Raji (cell line): ENCODE results near the gene NARS2.

Source experiments
- POLR2A ChIP-seq: IDR thresholded peaks from 2 replicates; pipeline ENCODE4 v1.6.1; 2011; ENCODE audit warnings: low read depth, low read length, control low read depth; ENCODE audit not compliant: insufficient read depth

Gene NARS2

DNA sequence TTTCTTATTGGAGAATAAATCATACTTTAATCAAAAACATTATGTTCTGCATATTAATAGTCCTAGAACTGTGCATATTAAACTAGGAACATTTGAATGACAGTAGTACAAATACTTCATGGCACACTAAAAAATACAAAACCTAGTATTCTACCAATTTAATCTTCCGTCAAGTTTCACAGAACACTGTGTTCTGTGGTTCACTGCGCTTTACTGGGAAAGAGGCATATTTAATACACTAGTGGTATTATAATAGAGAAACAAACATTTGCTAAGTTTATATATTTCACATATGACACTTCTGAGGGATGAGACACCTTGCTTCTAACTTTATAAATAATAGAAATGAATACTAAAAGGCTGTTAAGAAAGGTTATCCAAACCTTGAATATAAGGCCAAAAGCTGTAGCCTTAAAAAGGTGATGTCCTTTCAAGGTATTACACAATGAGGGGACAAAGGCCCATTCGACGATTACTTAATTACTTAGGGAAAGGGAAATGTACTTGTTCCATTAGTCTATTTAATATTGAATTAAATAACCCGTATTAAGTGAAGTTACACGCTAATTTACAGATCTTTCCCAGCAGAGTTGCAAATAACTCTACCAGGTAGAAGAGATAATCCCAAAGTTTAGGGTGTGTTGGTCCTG lies 48.0 kb downstream of the NARS2 start:
- no peak for TF ChIP-seq POLR2A

- no peak for TF ChIP-seq POLR2A
Measured at GRCh38 chr11:78525720-78526119, 48.9 kb downstream of the NARS2 start.

- TF ChIP-seq POLR2A, result no peak
Measured at GRCh38 chr11:78520230-78520629, 54.4 kb downstream of the NARS2 start.

- TF ChIP-seq POLR2A, result no peak
Measured at GRCh38 chr11:78516281-78516680, 58.4 kb downstream of the NARS2 start.

GRCh38 chr11:78514922-78515502 lies 59.7 kb downstream of the NARS2 start:
- no peak for TF ChIP-seq POLR2A

DNA sequence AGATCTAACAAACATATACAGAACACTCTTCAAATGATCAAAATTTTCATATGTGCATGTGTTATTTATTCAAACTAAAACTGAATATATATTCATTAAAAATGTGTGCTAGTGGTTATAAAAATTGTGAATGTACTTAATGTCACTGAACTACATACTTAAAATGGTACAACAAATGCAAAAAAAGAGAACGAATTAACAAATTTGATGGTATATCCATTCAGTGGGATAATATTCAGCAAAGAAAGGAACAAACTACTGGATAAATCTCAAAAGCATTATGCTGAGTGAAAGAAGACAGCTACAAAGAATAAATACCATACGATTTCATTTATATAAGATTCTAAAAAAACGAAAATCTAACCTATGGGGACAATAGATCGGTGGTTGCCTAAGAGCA lies 64.1 kb downstream of the NARS2 start:
- TF ChIP-seq POLR2A, result no peak

DNA sequence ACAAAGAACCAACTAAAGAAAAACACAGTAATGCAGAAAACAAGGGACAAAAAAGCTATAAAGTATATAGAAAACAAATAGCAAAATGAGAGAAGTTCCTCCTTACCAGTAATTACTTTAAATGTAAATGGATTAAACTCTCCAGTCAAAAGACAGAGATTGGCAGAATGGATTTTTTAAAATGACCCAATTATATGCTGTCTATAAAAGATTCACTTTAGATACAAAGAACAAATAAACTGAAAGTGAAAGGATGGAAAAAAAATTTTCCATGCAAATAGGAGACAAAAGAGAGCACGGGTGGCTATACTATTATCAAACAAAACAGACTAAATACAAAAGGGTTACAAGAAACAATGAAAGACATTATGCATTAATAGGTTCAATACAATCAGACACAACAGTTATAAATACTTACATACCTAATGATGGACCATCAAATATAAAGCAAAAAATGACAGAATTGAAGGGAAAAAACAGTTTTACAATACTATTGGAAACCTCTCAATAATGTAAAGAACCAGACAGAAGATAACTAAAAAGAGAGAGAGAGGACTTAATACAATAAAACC lies 64.6 kb downstream of the NARS2 start:
- TF ChIP-seq POLR2A, result no peak

GRCh38 chr11:78504708-78505107 lies 70.0 kb downstream of the NARS2 start:
- no peak for TF ChIP-seq POLR2A

GRCh38 chr11:78504181-78504580 lies 70.5 kb downstream of the NARS2 start:
- no peak for TF ChIP-seq POLR2A

DNA sequence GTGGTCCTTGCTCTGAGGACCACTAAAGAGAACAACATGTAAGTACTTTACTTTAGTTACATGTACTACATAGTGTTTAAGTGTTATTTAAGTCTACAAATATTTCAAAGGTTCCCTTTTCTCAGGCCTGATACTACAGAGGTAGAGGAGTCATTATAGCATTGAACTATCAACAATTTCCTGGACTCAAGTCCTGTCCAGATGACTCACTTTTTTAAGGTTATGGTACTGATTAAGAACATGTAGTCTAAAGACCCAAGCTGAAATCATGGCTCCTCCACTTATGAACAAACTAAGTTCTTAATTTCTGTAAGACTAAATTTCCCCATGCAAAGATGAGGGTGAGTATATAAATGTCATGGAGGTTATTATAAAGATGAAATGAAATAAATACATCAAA lies 74.7 kb downstream of the NARS2 start:
- TF ChIP-seq POLR2A, result no peak

GRCh38 chr11:78497293-78497692 lies 77.4 kb downstream of the NARS2 start:
- TF ChIP-seq POLR2A, result no peak

GRCh38 chr11:78493413-78493975 lies 81.2 kb downstream of the NARS2 start:
- no peak for TF ChIP-seq POLR2A

DNA sequence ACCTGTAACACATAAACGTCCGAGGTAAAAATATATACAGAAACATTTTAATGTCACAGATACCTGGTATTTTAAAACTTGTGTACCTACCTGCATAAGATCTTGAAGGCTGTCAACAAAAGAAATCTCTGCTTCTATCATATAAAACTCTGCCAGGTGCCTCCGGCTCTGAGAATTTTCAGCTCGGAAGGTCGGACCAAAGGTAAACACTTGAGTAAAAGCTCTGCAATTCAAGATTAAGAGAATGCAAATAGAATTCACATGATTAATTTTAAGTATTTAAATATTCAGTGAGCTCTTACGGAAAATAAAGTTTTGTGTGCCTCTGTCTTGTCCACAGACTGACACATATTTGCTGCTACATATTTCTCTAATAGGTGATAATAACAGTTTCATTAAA lies 81.7 kb downstream of the NARS2 start:
- no peak for TF ChIP-seq POLR2A

DNA sequence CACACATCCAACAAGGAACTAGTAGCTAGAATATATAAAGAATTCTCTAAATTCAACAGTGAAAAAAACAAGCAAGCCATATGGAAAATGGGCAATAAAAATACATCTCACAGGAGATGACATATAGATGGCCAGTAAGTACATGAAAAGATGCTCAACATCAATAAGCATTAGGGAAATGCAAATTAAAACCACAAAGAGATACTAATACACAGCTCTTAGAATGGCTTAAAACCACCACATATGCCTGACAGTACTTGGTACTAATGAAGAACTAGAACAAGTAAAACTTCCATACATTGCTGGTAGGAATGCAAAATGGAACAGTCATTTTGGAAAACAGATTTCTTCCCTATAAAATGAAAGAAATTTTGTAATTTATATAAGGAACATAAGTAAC lies 85.5 kb downstream of the NARS2 start:
- TF ChIP-seq POLR2A, result no peak

DNA sequence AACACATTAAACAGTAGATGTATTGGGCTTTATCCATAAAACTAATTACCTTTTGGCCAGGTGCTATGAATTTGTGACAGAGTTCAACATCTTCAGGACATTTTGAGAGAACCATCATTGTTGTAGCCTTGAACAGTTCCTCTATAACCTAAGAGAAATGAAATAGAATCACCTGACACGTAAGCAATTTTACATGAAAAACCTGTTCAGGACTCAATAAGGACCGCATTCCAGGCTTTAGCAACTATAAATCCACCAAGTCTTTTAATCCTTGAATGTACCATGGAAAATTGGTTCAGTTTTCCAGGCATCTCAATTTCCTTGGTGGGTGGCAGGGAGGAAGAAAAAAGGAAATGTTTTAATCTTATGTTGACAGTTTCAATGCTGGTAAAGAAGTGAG lies 96.1 kb downstream of the NARS2 start:
- no peak for TF ChIP-seq POLR2A

DNA sequence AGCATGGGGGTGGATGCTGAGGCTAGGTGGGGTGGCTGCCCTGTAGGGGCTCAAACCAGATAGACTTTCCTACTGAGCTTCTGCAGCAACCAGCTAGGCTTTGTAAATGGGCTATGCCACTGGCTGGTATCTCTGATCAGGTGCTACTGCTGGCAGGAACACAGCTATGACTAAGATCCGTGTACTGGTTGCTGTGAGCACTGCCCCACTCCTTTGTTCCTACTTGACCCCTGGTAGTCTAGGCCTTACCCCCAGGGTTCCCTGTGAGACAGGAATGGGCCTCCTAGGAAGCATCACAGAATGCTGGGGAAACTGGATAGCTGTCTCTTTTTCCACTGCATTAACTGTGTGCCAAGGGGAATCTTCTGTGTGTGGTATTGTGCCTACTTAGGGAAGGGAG lies 98.6 kb downstream of the NARS2 start:
- no peak for TF ChIP-seq POLR2A
